ENCODE measurements around the gene MLLT3. TPM values are rescaled to one million over a fixed set of nuclear protein-coding genes. Genes with fewer than 3 reads are reported as not detected.
A peak's percentile ranks its signal among the peaks of the same experiment; 100 is the strongest.

MLLT3 gene
- total RNA-seq, 1 donor from 2014 or later: 35.1 TPM

GRCh38 chr9:20353931-20354652, 268.2 kb downstream of the MLLT3 start:
- Histone ChIP-seq H3K9me3 (ENCODE audit: insufficient read depth, low read depth, low read length) (no peaks in the 10 kb centered on the region), H3K27me3 (ENCODE audit: insufficient read depth, low read length) (no peaks in the 10 kb centered on the region), H3K27ac (ENCODE audit: low read depth, low read length) (peak overlapping the region; percentile 47), H3K36me3 (ENCODE audit: insufficient read depth, low read length) (no peaks in the 10 kb centered on the region), H3K4me3 (ENCODE audit: insufficient read depth, low read depth, low read length) (no peak overlapping the region), H3K9ac (ENCODE audit: low read length) (no peak overlapping the region), H3K4me2 (ENCODE audit: low read length) (peak overlapping the region; percentile 40), H4K20me1 (ENCODE audit: insufficient read depth, low read length) (no peaks in the 10 kb centered on the region), H3K4me1 (ENCODE audit: insufficient read depth, low read length) (peaks cover 30% of the 10 kb centered on the region), H2AFZ (ENCODE audit: low read depth, low read length) (no peak overlapping the region), H3K79me2 (ENCODE audit: insufficient read depth, low read length) (no peaks in the 10 kb centered on the region)
- H3K4me3 Mint-ChIP-seq (ENCODE audit: unreplicated experiment): no peak overlapping the region
- H3K27ac Mint-ChIP-seq (ENCODE audit: unreplicated experiment): peak overlapping the region; percentile 65
- H3K4me1 Mint-ChIP-seq (ENCODE audit: low read depth, unreplicated experiment): peaks cover 39% of the 10 kb centered on the region
- FAIRE-seq: peak; percentile 76
- H3K36me3 Mint-ChIP-seq (ENCODE audit: low read depth, unreplicated experiment): peaks cover 9% of the 10 kb centered on the region
- no peaks in the 10 kb centered on the region for H3K9me3 Mint-ChIP-seq (ENCODE audit: unreplicated experiment)
- DNase-seq (ENCODE audit: low read depth): no peak
- H3K27me3 Mint-ChIP-seq (ENCODE audit: low read depth, unreplicated experiment): no peaks in the 10 kb centered on the region
- no peak for TF ChIP-seq CTCF (IDR thresholded peaks at IDR 0.05; ENCODE audit: insufficient read depth, low read depth, low read length)
- no peak for TF ChIP-seq EZH2 (IDR thresholded peaks at IDR 0.05; ENCODE audit: insufficient read depth, low read length)

GRCh38 chr9:20353524-20353923, 268.8 kb downstream of the MLLT3 start:
- no peaks in the 10 kb centered on the region for H3K27me3 ChIP-seq (ENCODE audit: insufficient read depth, low read length)
- DNase-seq (ENCODE audit: low read depth) (no peak), FAIRE-seq (no peak)
- no peak overlapping the region for H3K4me2 ChIP-seq (ENCODE audit: low read length)
- no peaks in the 10 kb centered on the region for H4K20me1 ChIP-seq (ENCODE audit: insufficient read depth, low read length)
- H3K79me2 ChIP-seq (ENCODE audit: insufficient read depth, low read length): no peaks in the 10 kb centered on the region
- H3K4me3 Mint-ChIP-seq (ENCODE audit: unreplicated experiment): no peak overlapping the region
- H3K9me3 ChIP-seq (ENCODE audit: insufficient read depth, low read depth, low read length): no peaks in the 10 kb centered on the region
- peaks cover 7% of the 10 kb centered on the region for H3K36me3 Mint-ChIP-seq (ENCODE audit: low read depth, unreplicated experiment)
- no peaks in the 10 kb centered on the region for H3K9me3 Mint-ChIP-seq (ENCODE audit: unreplicated experiment)
- H3K4me3 ChIP-seq (ENCODE audit: insufficient read depth, low read depth, low read length): no peak overlapping the region
- H3K4me1 Mint-ChIP-seq (ENCODE audit: low read depth, unreplicated experiment): peaks cover 39% of the 10 kb centered on the region
- peaks cover 30% of the 10 kb centered on the region for H3K4me1 ChIP-seq (ENCODE audit: insufficient read depth, low read length)
- no peak overlapping the region for H3K27ac Mint-ChIP-seq (ENCODE audit: unreplicated experiment)
- H2AFZ ChIP-seq (ENCODE audit: low read depth, low read length): no peak overlapping the region
- no peaks in the 10 kb centered on the region for H3K27me3 Mint-ChIP-seq (ENCODE audit: low read depth, unreplicated experiment)
- H3K27ac ChIP-seq (ENCODE audit: low read depth, low read length): no peak overlapping the region
- no peak for TF ChIP-seq EZH2 (IDR thresholded peaks at IDR 0.05; ENCODE audit: insufficient read depth, low read length)
- TF ChIP-seq CTCF (IDR thresholded peaks at IDR 0.05; ENCODE audit: insufficient read depth, low read depth, low read length): no peak
- no peak overlapping the region for H3K9ac ChIP-seq (ENCODE audit: low read length)
- H3K36me3 ChIP-seq (ENCODE audit: insufficient read depth, low read length): no peaks in the 10 kb centered on the region

DNA sequence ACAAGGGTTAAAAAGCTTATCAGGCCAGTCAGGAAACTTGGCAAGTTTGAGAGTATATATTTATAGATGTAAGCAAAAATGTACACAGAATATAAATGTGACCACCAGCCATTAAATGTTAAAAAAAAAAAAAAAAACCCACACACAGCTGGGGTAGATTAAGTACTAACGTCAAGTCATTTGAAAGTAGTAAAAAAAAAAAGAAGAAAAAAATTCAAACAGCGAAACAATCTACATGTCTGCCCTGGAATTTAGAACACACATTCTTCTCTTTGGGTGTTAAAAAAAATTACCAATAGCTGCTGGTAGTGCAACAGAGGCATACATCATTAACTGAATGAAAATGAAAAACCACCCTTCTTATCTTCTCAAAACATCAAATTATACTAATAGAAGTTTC, 269.7 kb downstream of the MLLT3 start:
- Mint-ChIP-seq H3K27me3 (ENCODE audit: low read depth, unreplicated experiment) (no peaks in the 10 kb centered on the region), H3K9me3 (ENCODE audit: unreplicated experiment) (no peaks in the 10 kb centered on the region), H3K4me3 (ENCODE audit: unreplicated experiment) (no peak overlapping the region), H3K4me1 (ENCODE audit: low read depth, unreplicated experiment) (peaks cover 36% of the 10 kb centered on the region), H3K36me3 (ENCODE audit: low read depth, unreplicated experiment) (peaks cover 7% of the 10 kb centered on the region), H3K27ac (ENCODE audit: unreplicated experiment) (no peak overlapping the region)
- Histone ChIP-seq H3K36me3 (ENCODE audit: insufficient read depth, low read length) (no peaks in the 10 kb centered on the region), H3K4me1 (ENCODE audit: insufficient read depth, low read length) (peaks cover 30% of the 10 kb centered on the region), H3K9me3 (ENCODE audit: insufficient read depth, low read depth, low read length) (no peaks in the 10 kb centered on the region), H2AFZ (ENCODE audit: low read depth, low read length) (no peak overlapping the region), H3K9ac (ENCODE audit: low read length) (no peak overlapping the region), H3K27ac (ENCODE audit: low read depth, low read length) (no peak overlapping the region), H3K79me2 (ENCODE audit: insufficient read depth, low read length) (no peaks in the 10 kb centered on the region), H4K20me1 (ENCODE audit: insufficient read depth, low read length) (no peaks in the 10 kb centered on the region), H3K4me3 (ENCODE audit: insufficient read depth, low read depth, low read length) (no peak overlapping the region), H3K27me3 (ENCODE audit: insufficient read depth, low read length) (no peaks in the 10 kb centered on the region), H3K4me2 (ENCODE audit: low read length) (no peak overlapping the region)
- TF ChIP-seq CTCF (IDR thresholded peaks at IDR 0.05; ENCODE audit: insufficient read depth, low read depth, low read length) (no peak), EZH2 (IDR thresholded peaks at IDR 0.05; ENCODE audit: insufficient read depth, low read length) (no peak)
- DNase-seq (ENCODE audit: low read depth) (no peak), FAIRE-seq (no peak)
